Activated T-cell treated with anti-CD3 and anti-CD28 coated beads for 24 hours (primary cell): ENCODE results near the gene GAS5.
A peak's percentile ranks its signal among the peaks of the same experiment; 100 is the strongest.
"Not testable (repeated sequence)": the region's sequence is repeated elsewhere in the genome, so short reads cannot be mapped to it uniquely, and the experiment has no call there.

ENCODE experiments used
- DNase-seq: peaks from one replicate; pipeline ENCODE4 v3.0.0-alpha.2; 2020; ENCODE audit warnings: low read depth

GAS5 gene

DNA sequence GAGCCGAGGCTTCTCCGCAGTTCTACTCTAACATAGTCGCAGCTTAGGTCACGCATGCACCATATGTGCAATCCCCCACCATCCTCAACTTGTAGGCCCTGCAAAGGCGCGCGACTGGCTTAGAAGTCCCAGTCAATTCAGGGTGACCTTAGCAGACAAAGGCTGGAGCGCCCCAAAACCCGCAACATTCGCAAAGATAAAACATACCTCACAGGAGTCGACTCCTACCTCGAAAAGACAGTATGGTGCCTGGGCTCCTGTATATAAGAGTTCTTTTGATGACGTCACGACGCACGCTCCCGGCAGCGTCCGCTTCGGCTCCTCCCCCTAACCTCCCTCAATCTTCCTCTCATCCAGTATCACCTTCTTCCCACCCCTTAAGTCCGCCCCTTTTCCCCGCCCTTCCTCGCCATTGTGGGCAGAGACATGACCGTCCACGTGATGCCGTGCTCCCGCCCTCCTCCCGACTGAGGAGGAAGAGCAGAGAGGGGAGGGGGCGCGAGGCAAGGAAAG is at the start of gene GAS5:
Gene GAS5 (minus strand): TSS at position 237 of the 513 bp plus-strand sequence.
- DNase-seq = peak; percentile 100

DNA sequence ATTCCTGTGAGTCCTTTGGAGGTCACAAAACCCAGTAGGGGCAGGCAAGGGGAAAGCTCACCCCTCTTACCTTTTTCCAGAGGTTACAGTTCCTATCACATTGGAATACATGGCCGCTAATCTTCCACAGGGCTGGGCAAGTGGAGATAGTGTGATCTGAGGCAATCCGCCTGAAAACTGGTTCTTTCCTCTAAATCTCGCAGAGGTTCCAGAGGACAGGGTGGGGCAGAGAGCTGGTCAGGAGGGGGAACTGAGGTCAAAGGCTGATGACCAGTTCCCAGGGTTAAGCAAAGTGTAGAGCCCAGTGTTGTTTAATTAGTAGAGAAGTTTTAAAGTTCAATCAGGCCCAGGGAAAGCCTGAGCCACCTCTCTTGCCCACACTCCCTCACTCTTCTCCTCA is 49.4 kb upstream of the GAS5 start, which contains the start of gene SERPINC1:
Gene SERPINC1 (minus strand): TSS at position 179 of the 400 bp plus-strand sequence. CDS start 68 bp downstream, at position 111.
- DNase-seq = no peak

DNA sequence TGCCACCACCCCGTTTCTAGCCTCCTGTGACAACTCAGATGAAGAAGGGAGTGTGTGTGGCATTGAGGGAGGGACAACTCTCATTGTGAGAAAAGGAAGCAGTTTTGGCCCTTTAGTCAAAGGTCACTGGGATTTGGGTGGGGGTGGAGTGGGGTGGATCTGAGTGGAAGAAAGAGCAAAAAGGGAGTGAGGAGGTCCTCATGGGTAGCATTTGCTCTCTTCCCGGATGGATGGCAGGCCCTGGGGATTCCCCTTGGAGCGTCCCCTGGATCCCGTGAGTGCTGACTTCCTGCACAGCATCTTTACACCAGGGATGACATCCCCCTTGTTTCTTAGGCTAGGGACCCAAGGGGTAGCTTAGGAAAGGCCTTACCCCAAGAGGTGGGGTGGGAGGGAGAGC is 48.9 kb upstream of the GAS5 start:
- DNase-seq = no peak

DNA sequence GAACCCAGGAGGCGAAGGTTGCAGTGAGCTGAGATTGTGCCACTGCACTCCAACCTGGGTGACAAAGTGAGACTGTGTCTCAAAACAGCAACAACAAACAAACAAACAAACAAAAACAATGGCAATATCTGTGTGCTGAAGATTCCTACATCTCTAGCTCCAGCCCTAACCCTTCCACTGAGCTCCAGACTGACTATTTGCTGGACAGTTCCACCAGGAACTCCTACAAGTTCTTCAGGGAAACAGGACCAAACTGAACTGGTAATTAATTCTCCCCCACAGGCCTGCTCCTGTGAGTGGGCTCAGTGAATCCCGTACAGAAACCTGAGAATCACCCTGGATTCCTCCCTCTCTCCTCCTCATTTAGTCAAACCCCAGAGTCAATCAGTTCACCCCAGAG is 47.8 kb upstream of the GAS5 start:
- DNase-seq = no peak

DNA sequence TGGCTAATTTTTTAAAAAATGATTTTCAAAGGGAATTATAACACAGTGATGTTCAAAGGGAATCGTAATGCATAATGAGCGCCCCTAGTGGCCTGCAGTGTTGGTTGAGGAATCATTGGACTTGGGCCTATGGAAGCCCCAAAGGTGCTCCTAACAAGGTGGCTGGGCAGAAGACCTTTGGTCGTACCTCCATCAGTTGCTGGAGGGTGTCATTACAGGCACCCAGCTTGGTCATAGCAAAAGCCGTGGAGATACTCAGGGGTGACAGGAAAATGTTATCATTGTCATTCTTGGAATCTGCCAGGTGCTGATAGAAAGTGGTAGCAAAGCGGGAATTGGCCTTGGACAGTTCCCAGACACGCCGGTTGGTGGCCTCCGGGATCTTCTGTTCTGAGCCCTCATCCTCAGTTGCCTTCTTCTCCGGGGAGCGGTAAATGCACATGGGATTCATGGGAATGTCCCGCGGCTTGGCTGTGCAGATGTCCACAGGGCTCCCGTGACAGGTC is 46.6 kb upstream of the GAS5 start:
- DNase-seq = no peak

DNA sequence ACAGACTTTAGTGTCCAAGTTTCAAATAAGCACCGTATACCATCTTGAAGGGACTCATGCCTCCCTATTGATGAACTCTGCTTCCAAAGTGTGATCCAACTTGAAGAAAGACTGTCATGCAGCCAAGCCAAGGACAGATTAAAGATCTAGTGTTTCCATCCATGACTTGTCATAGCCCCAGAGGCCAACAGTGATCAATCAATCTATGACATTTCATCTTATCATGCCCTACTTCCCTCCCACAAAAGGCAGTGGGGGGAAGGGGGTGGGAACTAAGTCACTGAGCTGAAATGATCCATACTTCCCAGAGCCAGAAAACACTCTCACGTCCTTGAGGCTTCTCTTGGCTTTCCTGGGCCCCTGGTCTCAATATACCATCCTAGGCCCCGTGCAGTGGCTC is 45.3 kb upstream of the GAS5 start:
- no peak for DNase-seq

GRCh38 chr1:173903827-173904531 is 36.2 kb upstream of the GAS5 start:
- DNase-seq = no peak

GRCh38 chr1:173900992-173901391 is 33.2 kb upstream of the GAS5 start:
- no peak for DNase-seq

GRCh38 chr1:173900427-173900826 is 32.6 kb upstream of the GAS5 start:
- no peak for DNase-seq

- no peak for DNase-seq
Observed at GRCh38 chr1:173894189-173894588, 26.4 kb upstream of the GAS5 start.

- DNase-seq = no peak
Observed at GRCh38 chr1:173893611-173894010, 25.8 kb upstream of the GAS5 start.

- DNase-seq = no peak
Observed at GRCh38 chr1:173889885-173890284, 22.1 kb upstream of the GAS5 start.

GRCh38 chr1:173888749-173889148 is 21.0 kb upstream of the GAS5 start:
- DNase-seq = no peak

GRCh38 chr1:173887627-173888026 is 19.8 kb upstream of the GAS5 start:
- DNase-seq = no peak

DNA sequence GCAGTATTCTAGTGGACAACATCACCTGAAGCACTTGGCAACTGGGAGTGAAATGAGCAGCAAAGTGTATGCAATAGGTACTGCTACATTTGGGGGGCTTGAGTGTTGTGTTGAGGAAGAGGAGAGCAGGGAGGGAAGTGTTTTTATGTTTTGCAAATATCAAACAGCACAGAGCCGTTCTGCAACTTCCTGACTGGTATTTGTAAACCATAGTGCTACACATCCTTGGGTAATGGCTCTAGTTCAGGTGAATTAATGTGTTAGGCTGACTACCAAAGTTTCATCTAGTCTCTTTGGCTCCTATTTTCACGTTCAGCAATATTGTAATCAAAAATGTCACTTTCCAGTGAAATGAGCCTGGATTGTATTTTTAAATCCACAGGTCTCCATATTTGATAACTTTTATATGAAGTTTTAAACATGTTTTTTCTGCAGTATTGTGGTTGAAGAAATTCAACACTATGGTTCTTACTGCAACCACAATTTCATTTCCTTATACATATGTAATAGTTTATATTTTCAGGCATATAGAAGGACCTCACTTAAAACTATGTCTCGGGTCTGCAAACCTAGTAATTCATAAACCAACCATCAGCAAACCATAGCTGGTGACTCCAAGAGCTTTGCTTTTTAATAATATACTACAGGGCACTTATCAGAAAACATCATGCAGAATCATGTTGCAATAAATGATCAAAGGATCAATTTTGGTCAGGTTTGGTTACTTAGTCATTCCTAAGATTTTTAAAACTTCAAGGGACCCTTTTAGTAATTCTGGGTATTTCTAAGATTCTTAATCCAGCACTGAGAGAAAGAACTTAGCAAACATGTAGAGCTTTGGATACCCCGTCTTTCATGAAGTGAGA is 19.2 kb upstream of the GAS5 start:
- no peak for DNase-seq

DNA sequence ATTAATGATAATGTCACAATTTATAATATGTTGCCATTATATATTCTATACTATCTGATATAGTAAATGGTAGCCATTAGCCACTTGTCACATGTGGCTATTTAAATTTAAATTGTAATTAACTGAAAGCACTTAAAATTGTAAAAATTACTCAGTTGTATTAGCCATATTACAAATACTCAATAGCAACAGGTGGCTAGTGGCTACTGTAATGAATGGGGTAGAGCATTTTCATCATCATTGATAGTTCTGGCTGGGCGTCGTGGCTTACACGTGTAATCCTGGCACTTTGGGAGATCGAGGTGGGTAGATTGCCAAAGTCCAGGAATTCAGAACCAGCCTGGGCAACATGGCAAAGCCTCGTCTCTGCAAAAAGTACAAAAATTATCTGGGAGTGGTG is 16.9 kb upstream of the GAS5 start:
- no peak for DNase-seq

GRCh38 chr1:173881117-173881516 is 13.3 kb upstream of the GAS5 start:
- not testable (repeated sequence) for DNase-seq

DNA sequence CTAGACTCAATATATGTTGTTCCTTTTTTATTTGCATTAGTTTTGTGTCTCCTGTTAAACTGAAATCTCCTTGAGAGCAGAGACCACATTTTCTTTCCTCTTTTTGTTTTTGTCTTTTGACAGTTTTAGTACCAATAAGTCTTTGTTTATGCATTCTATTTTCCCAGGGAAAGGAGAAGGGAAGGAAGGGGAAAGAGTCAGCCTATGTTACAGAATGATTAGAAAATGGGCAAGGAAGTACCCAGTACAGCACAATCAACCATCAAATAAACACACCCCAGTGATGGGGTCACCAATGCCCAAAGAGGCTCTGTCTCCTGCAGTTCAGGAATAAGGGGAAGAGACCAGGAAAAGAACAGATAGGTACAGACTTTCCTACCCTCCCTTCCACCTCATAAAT is 10.5 kb upstream of the GAS5 start:
- DNase-seq = no peak

DNA sequence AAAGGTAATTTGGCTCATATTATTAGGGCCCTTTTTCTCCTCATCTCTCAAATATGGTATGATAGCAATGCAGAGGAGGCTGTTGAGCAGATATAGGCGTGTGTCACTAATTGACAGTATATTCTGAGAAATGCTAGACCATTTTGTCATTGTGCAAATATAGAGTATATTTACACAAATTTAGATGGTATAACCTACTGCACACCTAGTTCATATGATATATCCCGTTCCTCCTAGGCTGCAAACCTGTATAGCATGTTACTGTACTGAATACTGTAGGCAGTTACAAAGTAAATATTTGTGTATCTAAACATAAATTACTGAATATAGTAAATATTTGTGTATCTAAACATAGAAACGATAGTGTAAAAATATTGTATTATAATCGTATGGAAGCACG is 8.9 kb upstream of the GAS5 start:
- DNase-seq = no peak

- DNase-seq = no peak
Observed at GRCh38 chr1:173871500-173871899, 3.7 kb upstream of the GAS5 start.

DNA sequence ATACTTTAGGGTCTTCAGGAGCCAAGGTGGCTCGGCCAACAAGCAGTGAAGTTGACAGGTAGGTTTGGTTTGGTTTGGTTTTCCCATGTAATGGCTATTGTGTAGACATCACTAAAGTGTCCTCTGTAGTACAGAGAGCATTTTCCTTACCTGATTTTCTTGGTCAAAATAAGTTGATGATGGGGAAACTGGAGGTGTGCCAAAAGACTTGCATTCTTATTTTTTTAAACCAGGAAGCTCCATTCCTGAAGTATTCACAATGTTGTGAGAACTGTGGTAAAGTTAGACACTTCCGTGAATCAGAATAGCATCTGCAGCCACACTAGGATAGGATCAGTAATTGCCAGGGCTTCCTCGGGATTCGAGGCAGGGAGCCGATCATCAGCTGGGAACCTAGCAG is 3.3 kb upstream of the GAS5 start:
- DNase-seq = no peak

DNA sequence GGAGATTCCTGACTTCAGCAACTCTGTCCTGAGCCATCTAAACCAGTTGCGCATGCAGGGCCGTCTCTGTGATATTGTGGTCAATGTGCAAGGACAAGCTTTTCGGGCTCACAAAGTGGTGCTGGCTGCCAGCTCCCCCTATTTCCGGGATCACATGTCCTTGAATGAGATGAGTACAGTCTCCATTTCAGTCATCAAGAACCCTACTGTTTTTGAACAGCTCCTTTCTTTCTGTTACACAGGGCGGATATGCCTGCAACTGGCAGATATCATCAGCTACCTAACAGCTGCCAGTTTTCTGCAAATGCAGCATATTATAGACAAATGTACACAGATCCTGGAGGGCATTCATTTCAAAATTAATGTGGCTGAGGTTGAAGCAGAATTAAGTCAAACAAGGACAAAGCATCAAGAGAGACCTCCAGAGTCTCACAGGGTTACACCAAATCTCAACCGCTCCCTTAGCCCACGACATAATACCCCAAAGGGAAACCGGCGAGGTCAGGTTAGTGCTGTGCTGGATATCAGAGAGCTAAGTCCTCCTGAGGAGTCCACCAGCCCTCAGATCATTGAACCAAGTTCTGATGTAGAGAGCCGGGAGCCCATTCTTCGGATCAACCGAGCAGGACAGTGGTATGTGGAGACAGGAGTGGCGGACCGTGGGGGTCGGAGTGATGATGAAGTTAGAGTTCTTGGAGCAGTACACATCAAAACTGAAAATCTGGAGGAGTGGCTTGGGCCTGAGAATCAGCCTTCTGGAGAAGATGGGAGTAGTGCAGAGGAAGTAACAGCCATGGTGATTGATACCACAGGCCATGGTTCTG is 2.7 kb upstream of the GAS5 start:
- DNase-seq = no peak
